HG03064 (cell line): ENCODE measurements around the gene COL4A2.

Experiments
- ATAC-seq: cut with Tn5 transposase; IDR thresholded peaks from one replicate; pipeline ENCODE4 v1.9.1; 2021; ENCODE audit warnings: low read depth; ENCODE audit not compliant: unreplicated experiment

The COL4A2 gene

GRCh38 chr13:110289174-110289573 lies 17.9 kb upstream of the COL4A2 start:
- ATAC-seq, result no peak

GRCh38 chr13:110289661-110290060 lies 17.4 kb upstream of the COL4A2 start:
- no peak for ATAC-seq

GRCh38 chr13:110290153-110290552 lies 16.9 kb upstream of the COL4A2 start:
- no peak for ATAC-seq

GRCh38 chr13:110290826-110291225 lies 16.3 kb upstream of the COL4A2 start:
- no peak for ATAC-seq

DNA sequence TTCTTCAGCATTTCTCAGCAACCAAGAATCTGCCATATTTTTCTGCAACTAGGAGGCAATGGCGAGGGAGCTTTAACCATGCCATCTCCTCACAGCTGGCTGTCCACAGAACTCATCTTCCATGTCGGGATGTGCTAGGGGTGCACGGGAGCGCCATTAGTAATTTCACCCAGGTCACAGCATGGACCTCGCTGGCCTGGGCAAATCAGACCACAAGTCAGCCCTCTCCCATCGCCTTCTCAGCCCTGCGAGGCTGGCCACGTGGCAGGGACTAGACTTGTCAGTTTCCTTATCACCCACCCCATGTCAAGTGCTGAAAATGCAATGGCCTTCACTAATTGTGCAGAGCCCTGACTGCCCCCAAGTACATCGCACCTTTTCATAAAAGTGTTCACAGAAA lies 15.8 kb upstream of the COL4A2 start:
- no peak for ATAC-seq

GRCh38 chr13:110293037-110293436 lies 14.0 kb upstream of the COL4A2 start:
- ATAC-seq, result no peak

DNA sequence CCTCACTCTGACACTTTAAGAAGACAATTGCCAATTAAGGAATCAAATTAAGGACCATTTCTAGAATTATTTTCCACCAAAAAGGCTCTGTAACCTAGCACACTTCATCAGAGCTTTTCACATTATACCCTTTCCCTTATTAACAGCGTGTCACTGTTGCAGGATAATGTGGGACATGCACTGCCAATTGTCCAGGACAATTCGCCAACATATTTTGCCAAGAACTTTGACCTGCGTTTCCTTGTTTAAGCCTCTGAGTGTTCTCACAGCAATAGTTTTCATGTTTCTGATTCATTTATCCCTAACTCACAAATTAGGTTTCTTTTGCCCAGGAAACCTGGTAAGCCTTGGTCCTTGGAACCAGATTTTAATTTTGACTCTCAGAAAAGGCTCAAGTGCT lies 13.4 kb upstream of the COL4A2 start:
- no peak for ATAC-seq

DNA sequence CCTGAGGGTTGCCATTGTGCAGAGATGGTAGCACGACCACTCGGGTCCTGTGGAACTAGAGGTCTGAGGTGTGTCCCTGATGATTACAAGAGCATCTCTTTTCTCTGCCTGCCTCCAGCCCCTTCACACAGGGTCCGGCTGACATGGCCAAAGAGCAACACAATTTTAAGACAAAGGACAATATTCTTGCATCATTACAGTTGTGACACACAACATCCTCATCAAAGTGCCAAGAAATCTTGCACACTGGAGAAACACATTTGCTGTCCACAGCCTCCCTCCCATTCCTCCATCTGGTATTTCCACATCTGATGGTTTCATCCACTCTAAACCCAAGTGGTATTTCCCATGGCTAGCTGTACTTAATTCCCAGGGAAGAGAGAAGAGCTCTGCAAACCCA lies 12.9 kb upstream of the COL4A2 start:
- no peak for ATAC-seq

- ATAC-seq, result no peak
Observed at GRCh38 chr13:110294622-110295021, 12.5 kb upstream of the COL4A2 start.

- ATAC-seq, result no peak
Observed at GRCh38 chr13:110297011-110297410, 10.1 kb upstream of the COL4A2 start.

DNA sequence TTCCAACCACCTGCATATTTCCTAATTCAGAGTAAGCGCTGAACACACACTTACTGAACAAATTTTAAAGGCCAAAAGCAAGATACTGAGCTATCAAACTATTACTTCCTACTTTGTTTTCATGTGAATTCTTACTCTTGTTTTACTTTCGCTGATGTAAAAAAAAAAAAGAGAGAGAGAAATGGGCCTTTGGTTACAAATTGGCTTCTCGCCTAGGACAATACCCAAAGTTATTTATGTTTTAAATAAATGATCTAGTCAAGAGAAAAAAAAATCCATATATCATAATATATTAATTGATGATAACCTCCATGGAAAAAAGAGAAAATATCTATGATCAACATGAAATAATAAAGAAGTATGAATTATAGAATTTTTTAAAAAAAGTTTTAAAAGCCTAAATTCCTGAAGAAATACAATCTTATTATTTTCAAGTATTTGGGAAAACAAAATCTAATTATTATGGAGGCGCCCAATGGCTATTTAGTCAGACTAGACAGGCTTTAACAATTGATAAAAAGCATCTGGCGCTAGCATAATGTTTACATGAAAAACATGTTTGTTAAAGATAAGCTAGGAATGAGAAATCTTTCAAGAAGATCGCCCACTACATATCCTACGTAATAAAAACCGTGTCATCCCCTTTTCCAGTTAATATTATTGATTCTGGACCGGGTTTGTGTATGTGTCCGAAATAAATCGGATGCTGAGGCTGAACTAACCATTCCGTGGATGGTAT lies 9.1 kb upstream of the COL4A2 start:
- no peak for ATAC-seq

GRCh38 chr13:110298505-110299282 lies 8.4 kb upstream of the COL4A2 start:
- ATAC-seq, result no peak

- no peak for ATAC-seq
Observed at GRCh38 chr13:110299283-110299840, 7.7 kb upstream of the COL4A2 start.

- no peak for ATAC-seq
Observed at GRCh38 chr13:110300090-110300815, 6.8 kb upstream of the COL4A2 start.

GRCh38 chr13:110301083-110301482 lies 6.0 kb upstream of the COL4A2 start:
- ATAC-seq, result no peak

DNA sequence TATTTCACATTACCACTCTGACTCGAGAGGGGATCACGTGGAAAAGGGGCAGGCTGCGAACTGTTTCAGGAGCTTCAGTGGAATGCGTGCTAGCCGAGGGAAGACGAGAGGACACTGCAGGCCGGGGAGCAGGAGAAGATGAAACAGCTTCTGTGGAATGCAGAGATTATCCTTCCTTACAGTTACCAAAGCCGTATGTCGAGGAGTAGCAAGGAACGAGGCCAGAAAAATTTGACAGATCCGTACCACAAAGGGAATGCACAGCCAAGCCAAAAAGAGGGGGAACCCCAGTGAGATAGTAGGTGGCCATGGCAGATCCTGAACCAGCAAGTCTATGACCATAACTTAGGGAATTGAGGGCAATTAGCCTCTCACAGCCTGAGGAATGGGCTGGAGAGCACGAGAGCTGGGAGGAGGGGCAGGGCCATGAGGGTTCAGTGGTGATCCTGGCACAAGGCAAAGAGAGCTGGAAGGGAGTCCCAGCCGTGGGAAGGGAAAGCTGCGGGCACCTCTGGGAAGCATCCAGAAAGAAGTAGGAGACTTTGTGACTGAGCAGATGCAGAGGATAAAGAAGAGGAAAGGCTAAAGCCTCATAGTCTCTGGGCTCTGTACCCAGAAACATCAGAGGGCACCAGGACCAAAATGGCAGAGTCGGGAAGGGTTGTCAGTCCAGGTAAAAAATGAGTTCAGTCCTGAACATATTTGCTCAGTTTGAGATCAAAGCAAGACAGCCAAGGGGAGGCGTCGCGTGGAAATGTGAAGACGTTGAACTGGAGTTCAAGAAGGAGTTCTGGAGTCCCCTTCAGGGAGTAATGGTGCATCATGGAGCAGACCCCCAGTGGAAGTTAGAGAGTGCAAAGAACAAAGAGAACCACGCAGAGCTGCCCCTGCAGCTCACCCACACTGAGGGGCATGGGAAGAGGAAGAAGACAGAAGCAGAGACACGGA lies 5.2 kb upstream of the COL4A2 start:
- ATAC-seq, result no peak

- ATAC-seq, result no peak
Observed at GRCh38 chr13:110302997-110303396, 4.1 kb upstream of the COL4A2 start.

- no peak for ATAC-seq
Observed at GRCh38 chr13:110303644-110304043, 3.4 kb upstream of the COL4A2 start.

DNA sequence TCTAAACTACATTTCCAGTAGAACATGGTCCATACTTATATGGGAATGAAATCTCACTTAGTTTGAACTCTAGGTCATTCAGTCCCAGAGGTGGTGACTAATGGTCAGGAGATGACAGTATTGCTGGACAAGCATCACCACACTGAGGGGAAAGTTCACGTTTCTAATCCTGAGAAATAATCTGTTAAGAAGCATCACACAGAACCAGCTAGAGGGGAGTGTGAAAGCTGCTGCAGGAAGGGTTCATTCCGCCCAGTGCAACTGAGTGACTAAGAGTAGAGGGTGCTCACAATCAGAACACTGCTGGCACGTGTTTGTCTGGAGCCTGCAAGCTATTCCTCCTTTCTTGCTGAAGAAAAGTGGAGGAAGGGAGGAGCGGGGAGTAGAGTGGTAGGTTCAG lies 2.8 kb upstream of the COL4A2 start:
- no peak for ATAC-seq

DNA sequence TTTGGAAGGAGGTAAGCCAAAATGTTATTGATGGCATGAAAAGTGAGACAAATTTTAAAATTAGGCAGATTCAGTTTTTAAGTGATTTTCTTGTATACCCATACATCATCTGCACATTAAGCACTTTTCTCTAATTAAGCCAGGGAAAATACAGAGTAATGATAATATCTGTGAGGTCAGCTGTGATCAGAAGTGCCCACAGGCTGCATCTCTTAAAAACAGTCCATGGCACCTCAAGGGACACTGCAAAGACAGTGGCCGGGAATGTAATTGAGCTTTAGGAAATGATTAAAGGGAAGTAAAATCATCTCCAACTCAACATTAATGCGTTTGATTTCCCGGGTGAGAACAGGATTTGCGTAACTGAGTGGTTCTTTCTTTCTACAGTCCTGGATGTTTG lies 2.1 kb upstream of the COL4A2 start:
- no peak for ATAC-seq
